OCI-M1 (cell line): ENCODE results near the gene RABGAP1L.
"Not testable (repeated sequence)": the region's sequence is repeated elsewhere in the genome, so short reads cannot be mapped to it uniquely, and the experiment has no call there.

Experiments
- DNase-seq: peaks from one replicate; lab custom pipeline; 2025; lab: John Stamatoyannopoulos, UW

RABGAP1L gene

DNA sequence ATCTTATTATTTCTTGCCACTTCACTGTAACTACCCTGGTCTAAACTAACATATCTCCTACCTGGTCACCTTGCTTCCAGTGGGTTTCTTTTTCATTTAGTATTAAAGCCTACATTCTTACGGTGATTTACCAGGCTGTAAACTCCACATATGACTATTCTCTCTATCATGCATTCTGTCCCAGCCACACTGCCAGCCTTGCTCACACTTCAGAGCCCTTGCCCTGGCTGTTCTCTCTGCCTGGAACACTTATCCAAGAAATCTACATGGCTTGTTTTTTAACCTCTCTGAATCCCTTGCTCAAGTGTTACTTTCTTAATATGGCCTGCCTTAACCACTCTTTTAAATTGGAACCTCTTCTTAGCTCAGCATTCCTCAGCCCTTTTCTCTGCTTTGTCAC, 501.2 kb downstream of the RABGAP1L start:
- DNase-seq: no peak

DNA sequence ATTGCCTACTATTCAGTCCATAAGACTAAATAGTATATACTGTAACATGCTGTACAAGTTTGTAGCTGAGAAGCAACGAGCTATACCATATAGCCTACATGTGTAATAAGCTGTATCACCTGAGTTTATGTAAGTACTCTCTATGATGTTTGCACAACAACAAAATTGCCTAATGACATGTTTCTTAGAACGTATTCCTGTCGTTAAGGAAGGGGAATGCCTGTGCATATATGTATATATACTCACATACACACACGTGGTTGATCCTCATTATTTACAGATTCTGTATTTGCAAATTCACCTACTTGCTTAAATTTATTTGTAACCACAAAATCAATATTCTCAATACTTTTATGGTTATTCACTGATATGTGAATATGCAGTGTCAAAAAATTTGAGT, 504.0 kb downstream of the RABGAP1L start:
- DNase-seq: no peak

DNA sequence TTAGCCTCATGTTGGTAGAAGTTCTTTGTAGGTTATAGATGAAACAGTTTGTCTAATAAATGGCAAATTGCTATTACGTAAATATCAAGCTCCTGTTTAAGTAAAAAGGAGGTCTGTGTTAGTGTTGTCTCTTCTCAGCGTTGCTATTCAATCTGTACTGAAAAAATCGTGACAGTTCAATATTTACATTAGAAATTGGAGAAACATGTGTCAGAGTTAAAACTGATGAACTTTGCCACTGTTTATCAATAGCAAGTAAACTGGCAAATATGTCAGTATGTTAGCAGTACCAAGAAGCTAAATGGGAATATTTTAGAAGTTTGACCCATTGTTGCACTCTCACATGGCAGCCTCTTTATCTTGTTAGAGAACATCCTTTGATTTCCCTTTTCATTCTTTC, 506.9 kb downstream of the RABGAP1L start:
- no peak for DNase-seq

DNA sequence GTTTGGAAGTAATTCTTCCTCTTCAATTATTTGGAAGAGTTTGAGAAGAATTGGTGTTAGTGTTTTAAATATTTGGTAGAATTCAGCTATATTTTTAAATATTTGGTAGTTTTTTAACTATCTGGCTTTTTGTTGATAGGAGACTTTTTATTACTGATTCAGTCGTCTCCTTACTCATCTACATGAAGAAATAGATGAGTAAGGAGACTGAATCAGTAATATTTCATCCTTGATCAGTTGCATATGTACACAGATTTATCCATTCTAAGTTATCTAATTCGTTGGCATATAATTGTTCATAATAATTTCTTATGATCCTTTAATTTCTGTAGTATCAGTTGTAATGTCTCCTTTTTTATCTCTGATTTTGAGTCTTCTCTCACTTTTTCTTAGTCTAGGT, 512.5 kb downstream of the RABGAP1L start:
- DNase-seq: no peak

GRCh38 chr1:174676856-174677255, 517.5 kb downstream of the RABGAP1L start:
- no peak for DNase-seq

- DNase-seq: no peak
Measured at GRCh38 chr1:174678657-174679056, 519.3 kb downstream of the RABGAP1L start.

GRCh38 chr1:174680101-174680500, 520.8 kb downstream of the RABGAP1L start:
- DNase-seq: no peak

GRCh38 chr1:174682419-174683008, 523.2 kb downstream of the RABGAP1L start:
- no peak for DNase-seq

DNA sequence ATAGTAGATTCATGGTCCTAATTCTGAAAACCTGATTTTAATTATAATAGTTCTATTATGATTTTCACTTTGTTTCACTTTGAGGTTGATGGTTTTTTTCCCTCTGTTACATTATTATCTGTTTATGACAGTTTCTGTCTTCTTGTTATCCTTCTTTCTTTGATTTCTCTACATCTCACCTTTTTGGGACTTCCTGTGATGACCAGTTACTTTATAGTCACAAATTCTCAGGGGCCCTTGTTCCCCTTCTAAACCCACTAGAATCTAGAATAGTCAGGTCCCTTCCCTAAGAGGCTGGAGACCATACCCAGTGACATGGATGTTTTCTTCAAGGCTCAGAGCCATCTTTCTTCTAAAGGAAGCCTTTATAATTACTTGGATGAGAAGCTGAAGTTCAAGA, 526.9 kb downstream of the RABGAP1L start:
- no peak for DNase-seq

GRCh38 chr1:174689524-174689923, 530.2 kb downstream of the RABGAP1L start:
- DNase-seq: no peak

DNA sequence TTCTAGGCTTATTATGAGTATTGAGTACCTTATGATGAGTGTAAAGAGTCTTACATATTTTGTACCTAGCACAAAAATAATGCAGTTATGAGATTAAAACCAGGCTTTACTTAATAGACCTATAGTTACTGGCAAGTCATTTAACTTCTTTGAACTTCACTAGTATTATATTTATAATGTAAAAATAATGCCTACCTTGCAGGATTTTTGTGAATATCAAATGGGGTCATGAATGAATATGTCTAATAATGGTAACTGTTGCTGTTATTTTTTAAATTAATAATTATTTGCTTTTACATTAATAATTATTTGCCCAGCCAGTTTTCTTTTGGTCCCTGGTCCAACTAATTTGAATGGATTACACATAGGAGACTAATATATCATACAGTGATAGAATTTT, 530.9 kb downstream of the RABGAP1L start:
- no peak for DNase-seq

- DNase-seq: peak; percentile 24
Measured at GRCh38 chr1:174692313-174692712, 533.0 kb downstream of the RABGAP1L start.

- no peak for DNase-seq
Measured at GRCh38 chr1:174693085-174693484, 533.8 kb downstream of the RABGAP1L start.

DNA sequence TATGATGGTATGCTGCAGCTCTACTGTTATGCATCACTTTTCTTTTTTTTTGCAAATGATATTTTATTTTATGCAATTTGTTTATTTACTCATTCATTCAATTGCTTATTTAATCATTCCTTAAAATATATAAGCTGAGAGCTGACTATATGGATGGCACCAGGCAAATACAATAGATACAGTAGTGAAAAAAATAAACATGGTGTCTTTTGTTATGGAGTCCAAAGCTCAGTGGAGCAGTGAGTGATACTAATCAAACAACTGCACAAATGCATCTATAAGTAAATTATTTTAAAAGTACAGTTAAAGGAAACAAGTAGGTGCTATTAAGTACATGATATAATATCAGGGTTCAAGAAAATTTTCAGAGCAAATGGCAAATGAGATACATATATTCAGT, 534.2 kb downstream of the RABGAP1L start:
- DNase-seq: not testable (repeated sequence)

DNA sequence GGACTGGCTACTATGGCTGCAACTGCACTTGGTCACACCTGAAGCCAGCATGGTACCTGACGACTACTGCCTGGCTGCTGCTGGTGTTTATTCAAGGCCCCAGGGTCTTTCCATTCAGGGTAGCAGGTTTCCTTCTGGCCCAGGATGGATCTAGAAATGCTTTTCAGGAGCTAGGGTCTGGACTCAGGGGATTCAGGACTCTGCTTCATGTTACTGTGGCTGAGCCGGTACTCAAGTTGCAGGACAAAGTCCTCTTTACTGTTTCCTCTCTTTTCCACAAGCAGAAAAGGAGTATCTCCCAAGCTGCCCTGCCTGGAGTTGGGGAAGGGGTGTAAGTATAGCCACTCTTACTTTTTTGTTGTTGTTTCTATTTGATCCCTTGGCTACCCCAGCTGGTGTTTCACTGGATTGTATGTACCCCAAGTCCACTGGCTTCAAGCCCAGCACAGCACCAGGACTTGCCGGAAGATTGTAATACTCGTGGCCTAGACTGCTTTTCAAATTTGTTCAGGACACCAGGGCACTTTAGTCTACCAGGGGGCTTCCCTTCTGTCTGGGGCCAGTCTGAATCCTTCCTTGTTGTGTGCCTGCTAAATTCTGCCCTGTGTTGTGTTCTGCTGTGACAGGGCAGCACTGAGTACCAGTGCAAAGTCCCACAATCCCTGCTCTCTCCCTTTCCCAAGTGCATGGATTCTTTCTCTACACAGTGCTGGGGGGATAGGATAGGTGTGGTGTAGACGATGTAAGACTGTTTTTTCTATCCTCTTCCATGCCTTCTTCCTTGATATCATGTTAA, 536.9 kb downstream of the RABGAP1L start:
- DNase-seq: no peak

- DNase-seq: no peak
Measured at GRCh38 chr1:174700314-174700713, 541.0 kb downstream of the RABGAP1L start.

- no peak for DNase-seq
Measured at GRCh38 chr1:174700775-174701174, 541.5 kb downstream of the RABGAP1L start.

DNA sequence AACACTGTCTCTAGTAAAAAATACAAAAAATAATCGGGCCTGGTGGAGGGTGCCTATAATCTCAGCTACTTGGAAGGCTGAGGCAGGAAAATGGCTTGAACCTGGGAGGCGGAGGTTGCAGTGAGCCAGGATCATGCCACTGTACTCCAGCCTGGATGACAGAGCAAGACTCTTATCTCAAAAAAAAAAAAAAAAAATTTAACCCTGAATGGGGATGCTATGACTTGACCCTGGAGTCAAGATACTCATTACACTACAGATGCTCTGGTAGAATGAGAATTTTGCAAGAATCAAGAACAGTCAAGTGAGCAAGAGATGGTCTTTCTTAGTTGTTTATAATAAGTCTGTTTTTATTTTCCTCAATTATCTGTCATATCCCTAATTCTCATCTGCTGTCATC, 542.2 kb downstream of the RABGAP1L start:
- DNase-seq: no peak

DNA sequence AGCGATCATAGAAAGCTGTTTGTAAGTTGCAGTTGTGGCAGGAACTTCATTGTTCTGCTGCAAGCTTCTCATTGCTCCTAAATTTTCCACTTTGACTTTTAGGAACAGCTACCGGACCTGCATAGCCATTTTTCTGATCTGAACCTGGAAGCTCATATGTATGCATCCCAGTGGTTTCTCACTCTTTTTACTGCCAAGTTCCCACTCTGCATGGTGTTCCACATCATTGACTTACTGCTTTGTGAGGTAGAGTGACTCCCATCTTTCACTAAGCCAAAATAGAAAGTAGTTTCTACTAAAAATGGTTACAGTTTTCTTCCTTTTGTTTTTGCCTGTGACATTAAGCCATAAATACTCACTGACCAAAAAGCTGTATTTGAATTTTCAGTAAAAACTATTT, 542.7 kb downstream of the RABGAP1L start:
- no peak for DNase-seq

- no peak for DNase-seq
Measured at GRCh38 chr1:174703309-174703708, 544.0 kb downstream of the RABGAP1L start.

DNA sequence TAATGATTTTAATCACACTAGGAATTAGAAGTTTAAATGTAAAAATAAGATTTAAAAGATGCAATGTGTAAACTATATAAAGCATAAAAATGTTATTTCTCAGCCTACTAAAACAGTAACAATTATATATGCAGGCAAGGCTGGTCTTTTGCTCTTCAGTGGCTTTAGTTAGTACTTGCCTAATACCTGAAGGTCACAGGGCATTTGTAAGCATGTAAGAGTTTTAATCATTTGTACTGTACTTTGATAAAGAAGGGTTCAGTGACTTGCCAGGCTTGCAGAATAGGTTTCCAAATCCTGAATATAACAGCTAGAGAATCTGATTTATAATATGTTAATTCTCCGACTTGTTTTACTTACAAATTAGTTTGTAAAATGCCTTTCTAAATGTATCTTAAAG, 545.0 kb downstream of the RABGAP1L start:
- DNase-seq: no peak

DNA sequence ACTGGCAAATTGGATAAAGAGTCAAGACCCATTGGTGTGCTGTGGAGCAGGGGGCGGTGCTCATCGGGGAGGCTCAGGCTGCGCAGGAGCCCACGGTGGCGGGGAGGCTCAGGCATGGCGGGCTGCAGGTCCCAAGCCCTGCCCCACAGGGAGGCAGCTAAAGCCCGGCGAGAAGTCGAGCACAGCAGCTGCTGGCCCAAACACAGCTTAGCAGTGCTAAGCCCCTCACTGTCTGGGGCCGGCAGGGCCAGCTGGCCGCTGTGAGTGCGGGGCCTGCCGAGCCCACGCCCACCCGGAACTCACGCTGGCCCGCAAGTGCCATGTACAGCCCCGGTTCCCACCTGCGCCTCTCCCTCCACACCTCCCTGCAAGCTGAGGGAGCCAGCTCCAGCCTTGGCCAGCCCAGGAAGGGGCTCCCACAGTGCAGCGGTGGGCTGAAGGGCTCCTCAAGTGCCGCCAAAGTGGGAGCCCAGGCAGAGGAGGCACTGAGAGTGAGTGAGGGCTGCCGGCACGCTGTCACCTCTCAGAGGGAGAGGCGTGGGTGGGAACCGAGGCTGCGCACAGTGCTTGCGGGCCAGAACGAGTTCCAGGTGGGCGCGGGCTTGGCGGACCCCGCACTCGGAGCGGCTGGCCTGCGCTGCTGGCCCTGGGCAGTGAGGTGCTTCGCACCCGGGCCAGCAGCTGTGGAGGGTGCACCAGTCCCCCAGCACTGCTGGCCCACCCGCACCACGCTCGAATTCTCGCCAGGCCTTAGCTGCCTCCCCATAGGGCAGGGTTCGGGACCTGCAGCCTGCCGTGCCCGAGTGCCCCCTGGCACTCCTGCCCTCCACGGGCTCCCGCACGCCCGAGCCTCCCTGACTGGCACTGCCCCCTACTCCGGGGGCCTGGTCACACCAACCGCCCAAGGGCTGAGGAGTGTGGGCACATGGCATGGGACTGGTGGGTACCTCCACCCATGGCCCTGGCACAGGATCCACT, 551.8 kb downstream of the RABGAP1L start:
- DNase-seq: no peak

GRCh38 chr1:174711848-174712247, 552.5 kb downstream of the RABGAP1L start:
- not testable (repeated sequence) for DNase-seq
